Parathyroid adenoma (tissue), 2 donors: ENCODE results near the gene ZNF385C.
A peak's percentile ranks its signal among the peaks of the same experiment; 100 is the strongest.
"Not testable (repeated sequence)": the region's sequence is repeated elsewhere in the genome, so short reads cannot be mapped to it uniquely, and the experiment has no call there.

ENCODE experiments used
- H2AFZ ChIP-seq: fragments of 300-600 bp; sonication (generic); one replicate; pipeline ENCODE4 v1.7.0; 2017; ENCODE audit warnings: antibody characterized with exemption, mild to moderate bottlenecking
- H3K27ac ChIP-seq: fragments of 300-600 bp; sonication (generic); one replicate; pipeline ENCODE4 v1.7.0; 2017
- H3K27me3 ChIP-seq: fragments of 300-600 bp; sonication (generic); one replicate; pipeline ENCODE4 v1.7.0; 2017; ENCODE audit warnings: low read length; ENCODE audit not compliant: control insufficient read depth, insufficient read depth
- H3K36me3 ChIP-seq: fragments of 300-600 bp; sonication (generic); one replicate; pipeline ENCODE4 v1.7.0; 2017; ENCODE audit warnings: low read length; ENCODE audit not compliant: control insufficient read depth, insufficient read depth
- H3K4me1 ChIP-seq: fragments of 300-600 bp; sonication (generic); one replicate; pipeline ENCODE4 v1.7.0; 2017; ENCODE audit warnings: control low read depth
- H3K4me2 ChIP-seq: fragments of 300-600 bp; sonication (generic); one replicate; pipeline ENCODE4 v1.7.0; 2017; ENCODE audit warnings: low read length
- H3K4me3 ChIP-seq: fragments of 300-600 bp; sonication (generic); one replicate; pipeline ENCODE4 v1.7.0; 2017; ENCODE audit warnings: low read depth, low read length
- H3K79me2 ChIP-seq: fragments of 300-600 bp; sonication (generic); one replicate; pipeline ENCODE4 v1.7.0; 2017; ENCODE audit warnings: control low read depth
- H3K9ac ChIP-seq: fragments of 300-600 bp; sonication (generic); one replicate; pipeline ENCODE4 v1.7.0; 2017; ENCODE audit warnings: mild to moderate bottlenecking
- H3K9me3 ChIP-seq: fragments of 300-600 bp; sonication (generic); one replicate; pipeline ENCODE4 v1.7.0; 2017; ENCODE audit warnings: low read length; ENCODE audit not compliant: control insufficient read depth
- CTCF ChIP-seq: fragments of 300-600 bp; sonication (generic); IDR thresholded peaks from one replicate; pipeline ENCODE4 v1.7.0; 2017; ENCODE audit warnings: antibody characterized with exemption, mild to moderate bottlenecking
- donor health status: primary hyperparathyroidism.

ZNF385C gene

DNA sequence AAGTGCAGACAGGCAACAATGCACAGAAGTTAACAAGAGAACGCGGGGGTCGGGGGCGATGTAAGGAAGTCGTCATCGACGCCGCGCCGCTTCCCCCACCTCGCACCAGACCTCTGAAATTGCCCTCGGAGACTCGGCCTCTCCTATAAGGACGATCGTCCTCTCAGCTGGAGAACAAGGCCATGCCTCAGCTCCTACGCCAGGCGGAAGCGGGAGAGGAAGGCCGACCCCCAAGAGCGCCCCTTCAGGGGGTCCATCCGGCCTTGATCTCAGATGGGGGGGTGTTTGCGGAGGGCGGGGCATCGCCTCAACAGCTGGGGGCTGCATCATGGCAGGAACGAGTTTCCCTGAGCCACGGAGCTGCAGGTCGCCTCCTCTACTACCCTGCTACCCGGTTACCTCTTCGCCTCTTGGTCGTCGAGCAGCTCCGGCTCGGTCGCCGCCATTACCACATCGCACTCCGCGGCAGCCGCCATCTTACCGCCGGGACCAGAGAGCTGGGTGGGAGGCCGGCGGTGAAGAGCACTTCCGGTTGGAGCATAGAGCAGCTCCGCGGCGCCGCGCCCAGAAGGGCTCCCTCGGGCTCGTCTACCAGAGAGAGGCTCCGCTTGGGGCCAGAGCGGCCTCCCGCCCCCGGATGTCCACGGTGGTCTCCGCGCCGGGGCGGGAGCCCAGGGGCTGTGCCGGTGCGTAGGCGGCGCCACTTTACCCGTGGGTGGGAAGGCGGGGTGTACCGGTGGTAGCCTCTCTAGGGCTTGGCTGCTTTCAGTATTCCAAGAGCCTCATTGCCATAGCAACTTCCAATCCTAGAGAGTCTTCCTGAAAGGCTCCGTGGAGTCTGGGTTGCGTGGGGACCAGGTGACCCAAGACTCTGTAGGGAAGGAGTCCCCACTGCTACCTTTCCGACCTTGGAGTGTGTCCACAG, 81.1 kb downstream of the ZNF385C start, which contains the start of gene DNAJC7:
DNAJC7 (minus strand) TSS at position 499 of the 925 bp plus-strand sequence; CDS start at position 476, 23 bp downstream.
- no peaks in the 10 kb centered on the region for H3K27me3 ChIP-seq
- peak within 1 kb of the TSS; percentile 81 for H3K27ac ChIP-seq
- peak; percentile 5 for TF ChIP-seq CTCF
- no peaks in the 10 kb centered on the region for H3K36me3 ChIP-seq
- H3K9me3 ChIP-seq = no peaks in the 10 kb centered on the region
- H3K4me1 ChIP-seq = peaks cover 15% of the 10 kb centered on the region
- H3K9ac ChIP-seq = peak within 1 kb of the TSS; percentile 81
- peak within 1 kb of the TSS; percentile 98 for H3K4me3 ChIP-seq
- peaks cover 58% of the 10 kb centered on the region for H3K79me2 ChIP-seq
- H2AFZ ChIP-seq = peak within 1 kb of the TSS; percentile 79
- H3K4me2 ChIP-seq = peak within 1 kb of the TSS; percentile 82

- Histone ChIP-seq H3K27ac (peak overlapping the region; percentile 81), H3K79me2 (peaks cover 66% of the 10 kb centered on the region), H3K27me3 (no peaks in the 10 kb centered on the region), H2AFZ (peak overlapping the region; percentile 79), H3K9ac (peak overlapping the region; percentile 81), H3K9me3 (no peaks in the 10 kb centered on the region), H3K4me3 (peak overlapping the region; percentile 98), H3K36me3 (no peaks in the 10 kb centered on the region), H3K4me2 (peak overlapping the region; percentile 82), H3K4me1 (peaks cover 20% of the 10 kb centered on the region)
- TF ChIP-seq CTCF = no peak
Observed at GRCh38 chr17:42016411-42016831, 81.9 kb downstream of the ZNF385C start.

GRCh38 chr17:42013740-42014139, 84.5 kb downstream of the ZNF385C start:
- H3K27me3 ChIP-seq, H2AFZ ChIP-seq, H3K4me3 ChIP-seq, H3K36me3 ChIP-seq, H3K9me3 ChIP-seq, H3K4me2 ChIP-seq, H3K27ac ChIP-seq, H3K9ac ChIP-seq: not testable (repeated sequence)
- peaks cover 19% of the 10 kb centered on the region for H3K4me1 ChIP-seq
- H3K79me2 ChIP-seq = peaks cover 84% of the 10 kb centered on the region

- not testable (repeated sequence) for H3K9ac ChIP-seq, H2AFZ ChIP-seq, H3K4me2 ChIP-seq, H3K36me3 ChIP-seq, H3K4me3 ChIP-seq, H3K9me3 ChIP-seq, H3K27ac ChIP-seq, H3K27me3 ChIP-seq
- Histone ChIP-seq H3K79me2 (peaks cover 93% of the 10 kb centered on the region), H3K4me1 (peaks cover 19% of the 10 kb centered on the region)
Observed at GRCh38 chr17:42012363-42012762, 85.9 kb downstream of the ZNF385C start.

GRCh38 chr17:42010898-42011516, 87.3 kb downstream of the ZNF385C start:
- Histone ChIP-seq H3K36me3 (no peaks in the 10 kb centered on the region), H3K79me2 (peaks cover 92% of the 10 kb centered on the region), H2AFZ (no peak overlapping the region), H3K9me3 (no peaks in the 10 kb centered on the region), H3K27ac (no peak overlapping the region), H3K4me1 (peaks cover 17% of the 10 kb centered on the region), H3K9ac (no peak overlapping the region), H3K27me3 (no peaks in the 10 kb centered on the region), H3K4me2 (peak overlapping the region; percentile 31), H3K4me3 (no peak overlapping the region)
- no peak for TF ChIP-seq CTCF

GRCh38 chr17:42010266-42010680, 88.0 kb downstream of the ZNF385C start:
- not testable (repeated sequence) for H3K9ac ChIP-seq

More at GRCh38 chr17:42010266-42010680, 88.0 kb downstream of the ZNF385C start:
- H3K4me2 ChIP-seq = peak overlapping the region; percentile 31
- peaks cover 86% of the 10 kb centered on the region for H3K79me2 ChIP-seq
- not testable (repeated sequence) for H3K36me3 ChIP-seq, H3K27me3 ChIP-seq, H3K4me3 ChIP-seq, H3K27ac ChIP-seq, H2AFZ ChIP-seq, H3K9me3 ChIP-seq
- peaks cover 14% of the 10 kb centered on the region for H3K4me1 ChIP-seq
